Ascending aorta (tissue), 2 donors: ENCODE data around the gene MGST2. TPM values are rescaled to one million over a fixed set of nuclear protein-coding genes. Genes with fewer than 3 reads are reported as not detected.

Experiments
- DNase-seq, 2 donors: peaks; one replicate each; pipeline ENCODE4 v3.0.0-alpha.2; 2019; ENCODE audit warnings: low spot score in 2 of 2
- H3K27ac ChIP-seq, 2 donors: fragments of 200-600 bp; sonication (generic); one replicate each; pipeline ENCODE4 v1.5.1; 2016 to 2017; ENCODE audit warnings: mild to moderate bottlenecking in 1 of 2
- H3K27me3 ChIP-seq: fragments of 200-600 bp; sonication (generic); one replicate; pipeline ENCODE4 v1.5.1; 2017
- H3K36me3 ChIP-seq, 2 donors: fragments of 200-600 bp; sonication (generic); one replicate each; pipeline ENCODE4 v1.5.1; 2016
- H3K4me1 ChIP-seq, 2 donors: fragments of 200-600 bp; sonication (generic); one replicate each; pipeline ENCODE4 v1.5.1; 2016 to 2017; ENCODE audit warnings: mild to moderate bottlenecking in 1 of 2
- H3K4me3 ChIP-seq, 2 donors: fragments of 200-600 bp; sonication (generic); one replicate each; pipeline ENCODE4 v1.5.1; 2016 to 2017; ENCODE audit warnings: mild to moderate bottlenecking in 1 of 2
- H3K9me3 ChIP-seq, 2 donors: fragments of 200-600 bp; sonication (generic); one replicate each; pipeline ENCODE4 v1.5.1; 2016
- CTCF ChIP-seq, 3 experiments: fragments of 200-600 bp in 2 of 3; fragments of 450-650 bp in 1 of 3; sonication (generic) in 2 of 3; IDR thresholded peaks; one replicate each; pipeline ENCODE4 v1.5.1; 2016 to 2019; ENCODE audit warnings: antibody characterized with exemption in 3 of 3, mild to moderate bottlenecking in 1 of 3, moderate library complexity in 1 of 3
- intact Hi-C: fragments of 100-400 bp; cut with DNase I; formaldehyde crosslinking; loops from one replicate; pipeline ENCODE4 v1.15.1; 2023
- total RNA-seq: library from RNA; depleted of rRNA; stranded (reverse); fragments of >200 nt; gene quantifications from one replicate; pipeline ENCODE4 v1.1.0, GENCODE V29; 2016

MGST2 gene
- total RNA-seq, 1 donor from 2014 or later, result 34.4 TPM

- intact Hi-C loops, result no loop called here
Measured at GRCh38 chr4:139639654-139640053, 26.0 kb upstream of the MGST2 start.

GRCh38 chr4:139641218-139641617, 24.4 kb upstream of the MGST2 start:
- Histone ChIP-seq H3K9me3 (peaks cover 0 to 15% of the 10 kb centered on the region in 2 donors), H3K36me3 (no peaks in the 10 kb centered on the region), H3K27me3 (no peaks in the 10 kb centered on the region), H3K4me3 (no peak overlapping the region), H3K4me1 (no peaks in the 10 kb centered on the region), H3K27ac (no peak overlapping the region)
- DNase-seq, result no peak
- intact Hi-C loops, result no loop called here
- no peak for TF ChIP-seq CTCF (IDR thresholded peaks at IDR 0.05)

More at GRCh38 chr4:139639654-139640053, 26.0 kb upstream of the MGST2 start:
- Histone ChIP-seq H3K36me3 (no peaks in the 10 kb centered on the region), H3K27ac (no peak overlapping the region), H3K4me1 (no peaks in the 10 kb centered on the region), H3K4me3 (no peak overlapping the region), H3K9me3 (peaks cover 0 to 15% of the 10 kb centered on the region in 2 donors), H3K27me3 (no peaks in the 10 kb centered on the region)
- TF ChIP-seq CTCF (IDR thresholded peaks at IDR 0.05), result no peak
- DNase-seq, result no peak

GRCh38 chr4:139642364-139642763, 23.3 kb upstream of the MGST2 start:
- intact Hi-C loops, result no loop called here

GRCh38 chr4:139643042-139643895, 22.4 kb upstream of the MGST2 start:
- intact Hi-C loops, result no loop called here
- H3K4me1 ChIP-seq, result no peaks in the 10 kb centered on the region
- peaks cover 0 to 8% of the 10 kb centered on the region in 2 donors for H3K9me3 ChIP-seq
- H3K27me3 ChIP-seq, result no peaks in the 10 kb centered on the region
- TF ChIP-seq CTCF (IDR thresholded peaks at IDR 0.05), result no peak
- H3K27ac ChIP-seq, result no peak overlapping the region
- no peaks in the 10 kb centered on the region for H3K36me3 ChIP-seq
- no peak overlapping the region for H3K4me3 ChIP-seq
- DNase-seq, result no peak

More at GRCh38 chr4:139642364-139642763, 23.3 kb upstream of the MGST2 start:
- no peak for TF ChIP-seq CTCF (IDR thresholded peaks at IDR 0.05)
- no peaks in the 10 kb centered on the region for H3K36me3 ChIP-seq
- H3K27me3 ChIP-seq, result no peaks in the 10 kb centered on the region
- no peak for DNase-seq
- H3K4me3 ChIP-seq, result no peak overlapping the region
- H3K9me3 ChIP-seq, result peaks cover 0 to 15% of the 10 kb centered on the region in 2 donors
- no peak overlapping the region for H3K27ac ChIP-seq
- no peaks in the 10 kb centered on the region for H3K4me1 ChIP-seq

GRCh38 chr4:139645458-139645857, 20.2 kb upstream of the MGST2 start:
- H3K4me1 ChIP-seq, result no peaks in the 10 kb centered on the region
- no peak overlapping the region for H3K4me3 ChIP-seq
- no peaks in the 10 kb centered on the region for H3K9me3 ChIP-seq
- no peak for DNase-seq
- H3K27ac ChIP-seq, result no peak overlapping the region
- no peak for TF ChIP-seq CTCF (IDR thresholded peaks at IDR 0.05)
- H3K27me3 ChIP-seq, result no peaks in the 10 kb centered on the region
- intact Hi-C loops, result no loop called here
- H3K36me3 ChIP-seq, result no peaks in the 10 kb centered on the region
